ENCODE measurements around the gene SBF2.

- TF ChIP-seq, protein P1, sequence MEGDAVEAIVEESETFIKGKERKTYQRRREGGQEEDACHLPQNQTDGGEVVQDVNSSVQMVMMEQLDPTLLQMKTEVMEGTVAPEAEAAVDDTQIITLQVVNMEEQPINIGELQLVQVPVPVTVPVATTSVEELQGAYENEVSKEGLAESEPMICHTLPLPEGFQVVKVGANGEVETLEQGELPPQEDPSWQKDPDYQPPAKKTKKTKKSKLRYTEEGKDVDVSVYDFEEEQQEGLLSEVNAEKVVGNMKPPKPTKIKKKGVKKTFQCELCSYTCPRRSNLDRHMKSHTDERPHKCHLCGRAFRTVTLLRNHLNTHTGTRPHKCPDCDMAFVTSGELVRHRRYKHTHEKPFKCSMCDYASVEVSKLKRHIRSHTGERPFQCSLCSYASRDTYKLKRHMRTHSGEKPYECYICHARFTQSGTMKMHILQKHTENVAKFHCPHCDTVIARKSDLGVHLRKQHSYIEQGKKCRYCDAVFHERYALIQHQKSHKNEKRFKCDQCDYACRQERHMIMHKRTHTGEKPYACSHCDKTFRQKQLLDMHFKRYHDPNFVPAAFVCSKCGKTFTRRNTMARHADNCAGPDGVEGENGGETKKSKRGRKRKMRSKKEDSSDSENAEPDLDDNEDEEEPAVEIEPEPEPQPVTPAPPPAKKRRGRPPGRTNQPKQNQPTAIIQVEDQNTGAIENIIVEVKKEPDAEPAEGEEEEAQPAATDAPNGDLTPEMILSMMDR (IDR thresholded peaks at IDR 0.05; ENCODE audit: extremely low read depth in 1 of 2, insufficient read depth in 1 of 2, low read depth in 1 of 2, low read length in 2 of 2), result no peak
- TF ChIP-seq GATA2 (IDR thresholded peaks at IDR 0.05; ENCODE audit: insufficient read depth, insufficient read length, low read depth, low read length) (no peak), JUN (IDR thresholded peaks at IDR 0.05; ENCODE audit: borderline replicate concordance, insufficient read depth, insufficient read length, low read depth) (no peak), POLR2AphosphoS5 (IDR thresholded peaks at IDR 0.05; ENCODE audit: insufficient read depth, low read depth, low read length) (no peak), POLR2A (IDR thresholded peaks at IDR 0.05; ENCODE audit: low read depth, low read length) (no peak), EZH2 (IDR thresholded peaks at IDR 0.05; ENCODE audit: borderline replicate concordance, low read depth, low read length, severe bottlenecking) (no peak), MAX (IDR thresholded peaks at IDR 0.05; ENCODE audit: insufficient read depth, insufficient read length) (no peak)
These were observed 88.1 kb downstream of the SBF2 start for GRCh38 chr11:10205928-10206327.
